NCI-H82 treated with DMSO at 0.1 percent for 48 hours (cell line): Measurements from ENCODE around the gene FARS2.
A peak's percentile ranks its signal among the peaks of the same experiment; 100 is the strongest.

Experiments used
- DNase-seq: peaks from one replicate; lab custom pipeline; 2025; ENCODE audit not compliant: unreplicated experiment; lab: John Stamatoyannopoulos, UW

Gene FARS2

GRCh38 chr6:5712349-5713215, 451.3 kb downstream of the FARS2 start:
- DNase-seq, result no peak

GRCh38 chr6:5713519-5713918, 452.2 kb downstream of the FARS2 start:
- no peak for DNase-seq

GRCh38 chr6:5718231-5718947, 457.1 kb downstream of the FARS2 start:
- DNase-seq, result no peak

GRCh38 chr6:5723841-5724691, 462.8 kb downstream of the FARS2 start:
- DNase-seq, result no peak

GRCh38 chr6:5724911-5725310, 463.6 kb downstream of the FARS2 start:
- DNase-seq, result no peak

- DNase-seq, result no peak
These were observed 465.8 kb downstream of the FARS2 start for GRCh38 chr6:5726976-5727718.

GRCh38 chr6:5728351-5729079, 467.2 kb downstream of the FARS2 start:
- DNase-seq, result peak; percentile 66

- DNase-seq, result peak; percentile 26
These were observed 467.7 kb downstream of the FARS2 start for GRCh38 chr6:5729080-5729434.

- peak; percentile 96 for DNase-seq
These were observed 468.7 kb downstream of the FARS2 start for GRCh38 chr6:5729813-5730517.

- peak; percentile 83 for DNase-seq
These were observed 469.4 kb downstream of the FARS2 start for GRCh38 chr6:5730585-5731263.

GRCh38 chr6:5731435-5731834, 470.1 kb downstream of the FARS2 start:
- no peak for DNase-seq

GRCh38 chr6:5732496-5732895, 471.2 kb downstream of the FARS2 start:
- DNase-seq, result no peak

- no peak for DNase-seq
These were observed 474.9 kb downstream of the FARS2 start for GRCh38 chr6:5736016-5736738.

GRCh38 chr6:5737460-5737859, 476.1 kb downstream of the FARS2 start:
- DNase-seq, result no peak

GRCh38 chr6:5738211-5738610, 476.9 kb downstream of the FARS2 start:
- DNase-seq, result no peak

GRCh38 chr6:5744497-5744896, 483.2 kb downstream of the FARS2 start:
- no peak for DNase-seq

GRCh38 chr6:5745081-5745480, 483.8 kb downstream of the FARS2 start:
- DNase-seq, result no peak

GRCh38 chr6:5746053-5746758, 484.9 kb downstream of the FARS2 start:
- peak; percentile 53 for DNase-seq
